Measurements from ENCODE around the gene CPLX3. TPM values are rescaled to one million over a fixed set of nuclear protein-coding genes. Genes with fewer than 3 reads are reported as not detected.

CPLX3 gene
- total and polyA plus RNA-seq, 2 of the 8 experiments (the other 6 are each of a cell fraction or from before 2014, with no cell fraction given): 0.17 TPM; not detected in 1

- no peak overlapping the region for H2BK15ac ChIP-seq (ENCODE audit: low read length)
- H3K23ac ChIP-seq (ENCODE audit: insufficient read length): no peak overlapping the region
- H2BK5ac ChIP-seq (ENCODE audit: low read depth, low read length): no peak overlapping the region
- no peak overlapping the region for H2BK120ac ChIP-seq (replicated peaks; ENCODE audit: low read depth, low read length)
- H3K4me2 ChIP-seq (ENCODE audit: insufficient read depth in 1 of 2, low read depth in 2 of 2, low read length in 2 of 2): no peak overlapping the region
- H2BK12ac ChIP-seq (ENCODE audit: low read depth, low read length): no peak overlapping the region
- H4K8ac ChIP-seq (ENCODE audit: extremely low read depth, insufficient read depth, low read length): no peak overlapping the region
- H3K36me3 ChIP-seq (ENCODE audit: control insufficient read depth in 2 of 4, insufficient read depth in 4 of 4, low read length in 3 of 4): no peaks in the 10 kb centered on the region
- no peak overlapping the region for H3K56ac ChIP-seq (replicated peaks; ENCODE audit: insufficient read length, low read depth, low read length)
- no peaks in the 10 kb centered on the region for H3K27me3 ChIP-seq (replicated peaks in 1 of 4; ENCODE audit: control insufficient read depth in 3 of 4, extremely low read depth in 1 of 4, insufficient read depth in 3 of 4, low read length in 3 of 4)
- no peak overlapping the region for H2BK20ac ChIP-seq (ENCODE audit: low read length)
- WGBS, 2 experiments (ENCODE audit: extremely low coverage in 1 of 2, insufficient coverage in 1 of 2, insufficient read length in 1 of 2, insufficient replicate concordance in 2 of 2, low coverage in 1 of 2, low lambda C conversion rate in 2 of 2, missing lambda C conversion rate in 1 of 2): 94% methylated on average over 9 of the region's 9 CpGs; no CpG with 5 or more reads in 1 of the 2 experiments
- H3K18ac ChIP-seq (ENCODE audit: extremely low read depth, low read length): no peak overlapping the region
- no peak overlapping the region for H3K4ac ChIP-seq (replicated peaks; ENCODE audit: insufficient read length, low read depth, low read length)
- H3K79me1 ChIP-seq (ENCODE audit: low read depth, low read length): peaks cover 16% of the 10 kb centered on the region; the same call in 1 of the 2 replicates
- no peaks in the 10 kb centered on the region for H3K9me3 ChIP-seq (ENCODE audit: insufficient read depth in 2 of 2, low read depth in 1 of 2, low read length in 1 of 2)
- no peak overlapping the region for H4K91ac ChIP-seq (replicated peaks; ENCODE audit: insufficient read length, low read length)
- H2AK5ac ChIP-seq (ENCODE audit: low read depth, low read length): no peak overlapping the region
- H2AFZ ChIP-seq (ENCODE audit: low read length): no peak overlapping the region
- CTCF ChIA-PET (ENCODE audit: partially characterized antibody): interaction anchor here (0.8 to 53.7 kb wide), 7 partner anchors 7 to 170 kb away, joined by 3 to 1439 read pairs (median 23); partner anchors contain the start of genes CLK3 and CSK
- H3K79me2 ChIP-seq (ENCODE audit: control insufficient read depth in 1 of 2, insufficient read depth in 2 of 2, low read length in 2 of 2): peaks cover 0 to 4% of the 10 kb centered on the region in 2 experiments; a peak in 1 of 4 replicates
- FAIRE-seq (no peak), DNase-seq (ENCODE audit: low read depth in 1 of 2, low spot score in 2 of 2) (no peak)
- peaks cover 23 to 42% of the 10 kb centered on the region in 2 experiments for H4K20me1 ChIP-seq (replicated peaks in 1 of 2; ENCODE audit: control insufficient read depth in 1 of 2, insufficient read depth in 2 of 2, low read length in 2 of 2)
- no peaks in the 10 kb centered on the region for H3K23me2 ChIP-seq (ENCODE audit: low read depth, low read length)
- POLR2A ChIA-PET (ENCODE audit: partially characterized antibody): interaction anchor here (0.8 to 1.0 kb wide), 2 partner anchors 11 to 13 kb away, joined by 3 to 6 read pairs; no protein-coding TSS in a partner anchor
- no peak overlapping the region for H3K14ac ChIP-seq (ENCODE audit: insufficient read length)
- peaks cover 0 to 8% (median 4%) of the 10 kb centered on the region in 4 experiments; a peak in 5 of 7 replicates for H3K4me1 ChIP-seq (replicated peaks in 1 of 4; ENCODE audit: control insufficient read depth in 3 of 4, insufficient read depth in 4 of 4, low read length in 3 of 4)
- no peak overlapping the region for H3K27ac ChIP-seq (ENCODE audit: low read depth, low read length)
- no peak overlapping the region for H4K5ac ChIP-seq (ENCODE audit: insufficient read length, low read depth, low read length)
- H3K4me3 ChIP-seq (ENCODE audit: extremely low read depth in 1 of 4, insufficient read depth in 2 of 4, low read depth in 3 of 4, low read length in 4 of 4): no peak overlapping the region
- no peak overlapping the region for H3K9ac ChIP-seq (replicated peaks in 1 of 4; ENCODE audit: extremely low read depth in 1 of 4, low read depth in 3 of 4, low read length in 3 of 4)
- TF ChIP-seq POLR2A (IDR thresholded peaks at IDR 0.05; ENCODE audit: control extremely low read depth in 1 of 2, low read depth in 2 of 2, low read length in 2 of 2): no peak
- TF ChIP-seq, protein P1, sequence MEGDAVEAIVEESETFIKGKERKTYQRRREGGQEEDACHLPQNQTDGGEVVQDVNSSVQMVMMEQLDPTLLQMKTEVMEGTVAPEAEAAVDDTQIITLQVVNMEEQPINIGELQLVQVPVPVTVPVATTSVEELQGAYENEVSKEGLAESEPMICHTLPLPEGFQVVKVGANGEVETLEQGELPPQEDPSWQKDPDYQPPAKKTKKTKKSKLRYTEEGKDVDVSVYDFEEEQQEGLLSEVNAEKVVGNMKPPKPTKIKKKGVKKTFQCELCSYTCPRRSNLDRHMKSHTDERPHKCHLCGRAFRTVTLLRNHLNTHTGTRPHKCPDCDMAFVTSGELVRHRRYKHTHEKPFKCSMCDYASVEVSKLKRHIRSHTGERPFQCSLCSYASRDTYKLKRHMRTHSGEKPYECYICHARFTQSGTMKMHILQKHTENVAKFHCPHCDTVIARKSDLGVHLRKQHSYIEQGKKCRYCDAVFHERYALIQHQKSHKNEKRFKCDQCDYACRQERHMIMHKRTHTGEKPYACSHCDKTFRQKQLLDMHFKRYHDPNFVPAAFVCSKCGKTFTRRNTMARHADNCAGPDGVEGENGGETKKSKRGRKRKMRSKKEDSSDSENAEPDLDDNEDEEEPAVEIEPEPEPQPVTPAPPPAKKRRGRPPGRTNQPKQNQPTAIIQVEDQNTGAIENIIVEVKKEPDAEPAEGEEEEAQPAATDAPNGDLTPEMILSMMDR (IDR thresholded peaks at IDR 0.05; ENCODE audit: control extremely low read depth in 1 of 3, insufficient read depth in 1 of 3, low read depth in 1 of 3, low read length in 3 of 3): no peak
- no peak for TF ChIP-seq CTBP2 (IDR thresholded peaks at IDR 0.05; ENCODE audit: borderline replicate concordance, insufficient read depth, insufficient read length, low read length)
- TF ChIP-seq SUZ12 (IDR thresholded peaks at IDR 0.05; ENCODE audit: low read length): no peak
- no peak for TF ChIP-seq JUND (IDR thresholded peaks at IDR 0.05; ENCODE audit: low read length)
- TF ChIP-seq KDM5A (IDR thresholded peaks at IDR 0.05; ENCODE audit: low read length): no peak
- no peak for TF ChIP-seq RFX5 (IDR thresholded peaks at IDR 0.05; ENCODE audit: borderline replicate concordance, low read depth, low read length)
- no peak for TF ChIP-seq E2F6 (IDR thresholded peaks at IDR 0.05)
- TF ChIP-seq GTF2F1 (IDR thresholded peaks at IDR 0.05; ENCODE audit: borderline replicate concordance, low read depth, low read length): no peak
- no peak for TF ChIP-seq GABPA (IDR thresholded peaks at IDR 0.05; ENCODE audit: borderline replicate concordance, insufficient read depth, low read length)
These were observed 31.5 kb upstream of the CPLX3 start for GRCh38 chr15:74794970-74795349.

Measured in H1 (cell line).